Stimulated activated CD8-positive, alpha-beta memory T cell treated with anti-CD3 and anti-CD28 coated beads, Interleukin-2, amount 100 ng/mL, for 1 hour (primary cell): Measurements from ENCODE around the gene BPIFA3.

Experiments used
- DNase-seq, 2 donors: peaks; one replicate each; pipeline ENCODE4 v3.0.0-alpha.2; 2020; ENCODE audit warnings: low read depth in 2 of 2

BPIFA3 gene

DNA sequence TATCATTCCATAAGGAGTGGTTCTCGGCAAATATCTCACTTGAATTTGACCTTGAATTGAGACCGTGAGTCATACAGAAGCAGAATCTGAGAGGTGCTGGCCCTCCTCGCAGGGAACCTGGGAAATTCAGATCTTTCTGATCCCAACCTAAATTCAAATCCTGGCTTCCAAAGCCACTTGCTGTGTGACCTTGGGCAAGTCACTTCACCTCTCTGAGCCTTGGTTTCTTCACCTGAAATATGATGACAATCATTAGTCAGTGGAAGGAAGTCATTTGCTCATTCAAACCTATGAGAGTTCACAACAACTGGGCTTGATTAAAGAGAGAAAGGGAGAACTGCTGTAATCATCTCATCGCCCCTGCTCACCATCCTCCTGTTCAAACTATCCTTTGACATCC, 7.2 kb downstream of the BPIFA3 start:
- DNase-seq: no peak

DNA sequence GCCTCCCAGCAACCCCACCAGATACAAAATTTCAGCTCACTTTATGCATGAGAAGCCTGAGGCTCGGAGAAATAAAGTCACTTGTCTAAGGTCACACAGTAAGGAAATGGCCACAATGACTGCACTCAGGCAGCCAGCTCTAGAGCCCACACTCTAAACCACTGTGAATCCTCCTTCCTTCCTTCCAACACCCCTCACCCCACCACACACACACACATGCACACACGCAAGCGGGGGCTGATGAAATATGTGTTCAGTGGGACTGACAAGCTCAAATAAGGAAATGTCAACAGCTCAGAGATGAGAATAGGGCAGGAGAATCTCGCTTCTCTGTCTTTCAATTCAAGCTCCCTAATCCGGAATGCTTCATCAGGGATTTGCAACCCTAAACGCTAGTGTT, 12.7 kb downstream of the BPIFA3 start:
- DNase-seq: no peak

DNA sequence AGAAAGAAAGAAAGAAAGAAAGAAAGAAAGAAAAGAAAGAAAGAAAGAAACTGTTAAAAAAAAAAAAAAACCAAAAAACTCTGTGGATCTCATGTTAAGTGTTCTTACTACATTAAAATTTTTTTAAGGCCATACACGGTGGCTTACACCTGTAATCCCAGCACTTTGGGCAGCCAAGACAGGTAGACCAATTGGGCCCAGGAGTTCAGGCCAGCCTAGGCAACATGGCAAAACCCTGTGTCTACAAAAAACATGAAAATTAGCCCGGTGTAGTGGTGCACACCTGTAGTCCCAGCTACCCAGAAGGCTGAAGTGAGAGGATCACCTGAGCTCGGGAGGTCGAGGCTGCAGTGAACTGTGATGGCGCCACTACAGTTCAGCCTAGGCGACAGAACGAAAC, 14.1 kb downstream of the BPIFA3 start:
- DNase-seq: no peak

DNA sequence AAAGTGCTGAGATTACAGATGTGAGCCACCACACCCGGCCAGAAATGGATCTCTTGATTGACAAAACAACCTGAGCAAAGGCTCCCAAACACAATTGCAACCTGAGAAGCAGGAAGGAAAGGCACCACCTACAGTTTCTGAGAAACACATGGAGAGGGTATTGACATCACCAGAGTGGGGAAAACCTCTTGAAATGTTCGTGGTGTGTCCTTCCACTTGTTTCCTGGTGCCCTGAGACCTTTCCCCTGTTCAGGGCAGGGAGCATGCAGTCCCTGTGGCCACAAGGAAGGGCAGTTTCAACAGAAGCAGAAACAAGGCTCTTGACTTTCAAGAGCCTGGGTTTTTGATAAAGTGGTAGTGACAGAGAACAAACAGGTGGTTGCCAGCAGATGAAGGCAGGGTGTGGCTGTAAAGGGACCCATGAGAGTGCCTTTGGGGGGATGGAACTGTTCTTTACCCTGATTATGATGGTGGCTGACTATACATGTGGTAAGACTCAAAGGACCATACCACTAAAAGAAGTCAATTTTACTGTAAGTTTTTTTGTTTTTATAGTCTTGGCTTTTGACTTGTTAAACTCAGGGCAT, 15.4 kb downstream of the BPIFA3 start:
- DNase-seq: no peak

DNA sequence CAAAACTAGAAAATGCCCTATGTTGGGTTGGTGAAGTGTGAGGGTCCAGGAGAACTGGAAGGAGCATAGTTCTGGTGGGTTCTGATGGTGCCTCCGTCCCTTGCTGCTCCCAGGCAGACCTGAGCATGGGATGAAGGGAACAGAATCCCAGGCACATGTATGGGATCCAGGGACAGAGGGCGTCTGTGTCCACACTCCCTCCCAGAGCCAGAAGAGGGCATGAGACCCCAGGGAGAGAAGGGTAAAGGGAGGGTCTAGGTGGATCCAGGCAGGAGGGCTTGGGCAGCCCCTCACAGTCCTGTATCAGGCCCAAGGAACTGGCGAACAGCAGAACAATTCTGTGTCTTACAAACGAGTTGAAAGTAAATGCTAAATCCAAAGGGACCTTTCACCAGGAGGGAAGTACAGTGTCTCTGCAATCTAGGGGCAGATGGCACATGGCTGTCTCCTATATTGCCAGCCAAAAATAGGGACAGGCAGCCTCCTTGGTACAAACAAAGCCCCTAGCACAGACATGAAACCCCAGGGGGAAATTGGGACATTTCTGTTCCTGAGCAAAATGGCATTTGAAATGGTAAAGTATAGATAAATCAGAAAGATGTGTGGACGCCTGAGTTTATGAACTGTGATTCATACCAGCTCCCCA, 16.1 kb downstream of the BPIFA3 start:
- no peak for DNase-seq

DNA sequence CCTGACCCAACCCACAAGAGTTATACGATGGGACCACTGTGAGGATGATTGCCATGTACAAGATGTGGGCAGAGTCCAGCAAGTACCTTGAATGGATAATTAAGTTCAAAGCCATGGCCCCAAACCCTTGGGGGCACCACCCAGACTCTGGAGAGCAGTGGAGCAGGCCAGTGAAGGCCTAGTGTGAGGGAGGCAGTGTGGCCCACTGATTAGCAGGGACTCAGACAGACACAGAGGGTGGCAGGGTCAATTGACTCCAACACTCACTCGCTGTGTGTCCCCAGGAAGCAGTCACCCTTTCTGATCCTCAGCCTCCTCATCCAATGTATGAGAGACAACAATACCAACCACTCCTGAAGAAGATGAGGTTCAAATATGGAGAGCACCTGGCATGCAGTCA, 16.9 kb downstream of the BPIFA3 start:
- DNase-seq: no peak

DNA sequence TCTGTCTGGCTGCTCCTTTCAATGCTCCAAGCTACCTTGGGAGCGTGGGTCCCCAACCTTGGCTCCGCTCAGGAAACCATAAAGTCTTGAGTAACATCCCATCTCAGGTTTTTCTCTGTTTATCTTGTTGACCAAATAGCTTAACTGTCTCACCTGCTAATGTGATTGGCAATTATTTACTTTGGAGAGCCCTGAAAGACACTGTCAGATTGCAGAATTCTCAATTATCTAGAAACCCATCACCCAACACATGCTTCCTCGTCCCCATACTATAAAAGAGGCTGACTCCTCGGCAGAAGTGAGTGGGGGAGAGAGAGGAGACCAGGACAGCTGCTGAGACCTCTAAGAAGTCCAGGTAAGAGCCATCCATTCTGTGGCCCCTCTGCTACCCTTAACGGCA, 18.5 kb downstream of the BPIFA3 start, which contains the start of gene BPIFA1:
BPIFA1 (plus strand) TSS at position 301 of the 400 bp plus-strand sequence. CDS start 1,716 bp downstream, outside the sequence.
- DNase-seq: no peak

DNA sequence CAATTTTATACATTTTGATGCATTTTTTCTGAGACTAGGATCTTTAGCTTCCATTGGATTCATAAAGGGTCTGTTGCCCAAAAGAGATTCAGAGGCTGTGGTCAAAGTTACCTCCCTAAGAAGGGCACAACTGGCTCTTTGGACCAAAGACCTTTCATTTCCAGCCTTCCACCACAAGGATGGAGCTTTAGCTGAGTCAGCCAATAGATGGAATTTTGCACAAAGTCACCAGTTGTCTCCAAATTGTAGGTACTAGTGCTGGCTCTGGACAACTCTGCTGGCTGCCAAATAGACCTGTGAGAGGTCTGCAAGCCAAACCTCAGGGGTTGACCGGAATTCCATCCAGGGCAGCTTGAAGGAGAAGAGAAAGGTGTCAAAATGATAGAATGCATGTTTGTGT, 19.2 kb downstream of the BPIFA3 start:
- no peak for DNase-seq

DNA sequence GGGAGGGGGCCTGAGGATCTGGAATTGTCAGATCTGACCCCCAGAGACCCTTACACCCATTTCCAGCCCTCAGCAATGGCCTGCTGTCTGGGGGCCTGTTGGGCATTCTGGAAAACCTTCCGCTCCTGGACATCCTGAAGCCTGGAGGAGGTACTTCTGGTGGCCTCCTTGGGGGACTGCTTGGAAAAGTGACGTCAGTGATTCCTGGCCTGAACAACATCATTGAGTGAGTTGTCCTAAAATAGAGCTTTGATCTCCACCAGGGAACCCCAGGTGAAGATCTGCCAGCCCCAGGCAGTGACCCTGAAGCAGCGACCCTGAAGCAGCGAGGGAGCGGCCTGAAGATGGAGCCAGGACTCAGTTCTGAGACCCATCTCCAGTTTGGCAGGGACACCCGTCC, 20.8 kb downstream of the BPIFA3 start:
- DNase-seq: no peak

DNA sequence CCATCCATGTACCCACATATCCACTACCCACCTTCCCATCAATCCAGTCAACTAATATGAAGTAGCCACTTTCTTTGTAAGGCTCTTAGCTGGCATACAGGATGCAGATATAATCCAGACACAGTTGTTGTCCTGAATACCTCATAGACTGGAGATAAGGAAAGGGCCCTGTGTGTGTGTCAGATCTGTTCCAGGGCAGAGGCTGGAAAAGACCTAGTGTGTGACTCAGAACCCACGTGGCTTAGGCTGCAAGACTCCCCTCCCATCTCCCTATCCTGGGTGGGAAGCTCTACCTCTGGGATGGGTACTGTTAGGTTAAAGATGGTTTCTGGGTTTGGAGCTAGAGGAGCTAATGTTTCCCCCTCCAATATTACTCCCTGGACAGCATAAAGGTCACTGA, 22.3 kb downstream of the BPIFA3 start:
- DNase-seq: no peak

DNA sequence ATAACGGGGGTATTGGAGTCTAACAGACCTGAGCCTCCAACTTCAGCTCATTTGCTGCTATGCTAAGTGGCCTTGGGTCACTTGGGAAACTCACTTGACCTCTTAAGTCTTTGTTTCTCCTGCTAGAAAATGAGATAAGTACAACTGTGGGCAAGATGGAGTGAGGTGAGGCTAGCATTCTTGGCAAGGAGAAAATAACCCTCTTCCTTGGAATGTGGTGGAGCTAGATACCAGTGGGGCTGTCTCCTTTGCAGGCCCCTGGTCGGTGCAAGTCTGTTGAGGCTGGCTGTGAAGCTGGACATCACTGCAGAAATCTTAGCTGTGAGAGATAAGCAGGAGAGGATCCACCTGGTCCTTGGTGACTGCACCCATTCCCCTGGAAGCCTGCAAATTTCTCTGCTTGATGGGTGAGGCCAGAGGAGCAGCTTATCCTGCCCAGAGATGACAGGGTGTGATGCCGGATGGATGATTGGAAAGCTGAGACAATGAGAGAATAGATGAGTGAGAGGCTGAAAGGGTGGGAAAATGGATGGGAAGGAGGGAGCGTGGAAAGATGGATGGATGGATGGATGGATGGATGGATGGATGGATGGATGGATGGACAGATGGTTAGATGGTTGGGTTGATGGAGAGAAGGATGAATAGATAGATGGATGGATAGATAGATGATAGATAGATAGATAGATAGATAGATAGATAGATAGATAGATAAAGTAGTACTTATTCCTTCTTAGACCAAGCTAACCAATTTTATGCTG, 23.0 kb downstream of the BPIFA3 start:
- DNase-seq: no peak

DNA sequence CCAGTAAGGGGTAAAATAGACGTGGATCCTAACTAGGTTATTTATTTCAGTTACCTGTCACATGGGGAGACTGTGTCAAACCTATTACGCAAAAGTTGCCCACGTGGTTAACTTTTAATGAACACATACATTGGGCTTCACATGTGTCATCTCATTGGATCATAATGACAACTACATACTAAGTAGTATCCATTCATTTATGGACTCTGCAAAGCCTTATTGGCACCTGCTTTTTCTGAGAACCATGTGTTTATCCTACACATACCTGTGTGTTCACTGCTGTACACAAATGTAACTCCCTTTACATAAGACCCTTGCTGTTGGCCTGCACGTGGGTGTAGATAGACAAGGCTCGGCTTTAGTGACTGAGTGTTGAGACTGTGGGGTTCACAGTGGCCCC, 23.8 kb downstream of the BPIFA3 start:
- no peak for DNase-seq

DNA sequence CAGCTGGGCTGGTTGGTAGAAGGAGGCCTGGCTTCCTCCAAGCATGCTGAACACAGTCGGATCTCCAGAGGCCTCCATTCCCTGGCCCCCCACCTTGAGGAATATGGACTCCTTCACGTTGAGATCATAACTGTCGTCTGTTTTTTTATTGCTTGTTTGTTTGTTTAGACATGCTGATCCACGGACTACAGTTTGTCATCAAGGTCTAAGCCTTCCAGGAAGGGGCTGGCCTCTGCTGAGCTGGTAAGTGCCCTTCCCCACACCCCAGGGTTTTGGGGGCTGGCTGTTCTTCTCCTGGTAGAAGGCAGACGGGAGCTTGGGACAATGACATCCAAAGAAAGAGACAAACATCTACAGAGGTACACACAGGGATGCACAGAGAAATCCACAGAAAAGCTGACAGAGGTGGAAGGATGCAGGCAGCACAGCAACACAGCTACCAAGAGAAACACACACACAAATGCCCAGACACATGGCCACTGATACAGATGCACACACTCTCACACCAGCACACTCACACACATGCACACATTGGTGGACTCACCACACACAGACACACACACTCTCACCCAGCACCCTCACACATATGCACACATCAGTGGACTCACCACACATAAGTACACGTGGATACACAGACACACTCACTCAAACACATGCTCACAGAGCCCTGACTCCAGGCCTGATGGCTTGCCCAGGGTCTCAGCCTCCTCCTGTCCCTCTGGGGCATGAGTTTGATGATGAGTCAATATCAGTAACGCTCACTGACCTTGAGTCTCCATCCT, 25.4 kb downstream of the BPIFA3 start:
- no peak for DNase-seq

DNA sequence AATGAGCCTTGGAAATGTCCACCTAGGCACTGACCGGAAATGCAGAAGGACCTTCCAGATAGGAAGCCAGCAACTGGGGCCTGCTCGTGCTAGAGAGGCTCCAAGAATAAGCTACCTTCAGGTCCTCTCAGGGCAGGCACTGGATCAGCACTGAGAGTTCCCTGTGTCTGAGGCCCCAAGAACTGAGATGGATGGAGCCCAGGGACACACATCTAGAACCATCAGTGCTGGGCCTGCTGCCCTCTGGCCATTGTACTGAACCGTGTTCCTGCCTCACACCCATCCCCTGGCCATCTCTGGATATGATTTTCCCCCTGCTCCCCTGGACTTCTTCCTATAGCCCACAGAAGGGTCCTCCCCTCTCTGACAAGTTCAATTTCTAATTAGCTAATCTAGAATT, 28.9 kb downstream of the BPIFA3 start:
- no peak for DNase-seq

DNA sequence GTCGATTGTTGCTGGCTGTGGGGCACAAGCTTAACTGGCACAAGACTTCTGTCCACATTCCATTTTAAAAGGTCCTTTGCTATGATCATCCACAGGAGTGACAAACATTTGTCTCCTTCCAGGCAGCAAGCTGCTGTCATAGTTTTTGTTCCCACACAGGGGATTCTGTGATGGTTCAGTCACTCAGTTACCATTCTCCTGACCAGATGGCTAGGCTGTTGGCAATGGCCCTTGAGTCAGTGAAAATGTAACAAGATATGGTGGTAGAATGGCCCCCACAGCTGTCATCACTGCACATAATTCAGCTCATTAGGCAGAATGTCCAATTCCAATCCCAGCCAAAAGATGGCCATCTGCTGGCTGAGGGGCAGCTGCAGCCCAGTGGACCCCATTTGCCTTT, 32.3 kb downstream of the BPIFA3 start:
- no peak for DNase-seq

DNA sequence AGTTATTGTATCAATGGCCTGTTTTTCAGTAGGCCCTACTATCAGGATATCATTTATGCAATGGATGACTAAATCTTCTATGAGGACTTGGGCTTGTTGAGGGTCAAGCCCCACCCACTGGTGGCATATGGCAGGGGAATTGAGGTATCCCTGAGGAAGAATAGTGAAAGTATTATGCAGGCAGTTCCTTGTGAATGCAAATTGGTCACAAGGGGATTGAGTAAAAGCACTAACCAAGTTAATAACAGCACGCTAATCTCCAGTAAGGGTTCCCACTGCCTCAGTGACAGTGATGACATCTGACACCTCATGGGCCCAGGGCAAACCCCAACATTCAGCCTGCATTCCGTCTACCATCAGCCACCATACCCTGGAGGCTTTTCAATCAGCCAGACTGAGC, 33.5 kb downstream of the BPIFA3 start:
- DNase-seq: no peak

DNA sequence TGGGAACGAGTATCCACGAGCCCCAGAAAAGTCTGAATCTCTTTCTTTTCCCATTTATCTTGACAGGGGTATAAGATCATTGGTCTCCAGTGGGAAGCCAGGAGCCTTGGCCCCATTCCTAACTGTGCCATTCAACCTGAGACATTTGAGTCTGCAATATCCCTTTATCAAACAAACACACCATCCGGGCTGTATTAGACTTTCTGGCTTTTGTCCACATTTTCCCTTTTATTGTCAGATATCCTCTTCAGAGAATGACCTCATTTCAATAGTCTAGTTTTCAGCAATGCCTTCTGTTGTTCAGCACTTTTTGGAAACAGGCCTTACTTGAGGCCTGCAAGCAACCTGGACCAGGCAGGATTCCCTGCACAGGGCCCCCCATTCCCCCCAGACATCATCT, 34.3 kb downstream of the BPIFA3 start:
- no peak for DNase-seq

DNA sequence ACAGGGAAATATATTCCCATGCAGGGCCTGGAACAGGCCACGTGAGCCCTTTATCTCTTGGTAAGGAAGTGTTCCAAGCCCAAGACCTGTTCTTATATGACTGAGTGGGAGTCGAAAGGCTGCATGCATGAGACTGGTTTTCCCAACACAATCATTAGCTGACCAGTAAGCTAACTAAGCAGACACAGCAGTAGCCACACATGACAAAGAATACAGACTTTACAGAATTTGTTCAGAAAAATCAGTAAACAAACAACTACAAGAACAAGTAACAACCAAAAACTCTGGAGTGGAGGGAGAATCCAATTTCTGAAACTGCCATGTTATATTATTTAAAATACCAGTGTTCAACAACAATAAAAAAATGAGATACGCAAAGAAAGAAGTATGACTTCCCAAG, 35.3 kb downstream of the BPIFA3 start:
- DNase-seq: no peak

DNA sequence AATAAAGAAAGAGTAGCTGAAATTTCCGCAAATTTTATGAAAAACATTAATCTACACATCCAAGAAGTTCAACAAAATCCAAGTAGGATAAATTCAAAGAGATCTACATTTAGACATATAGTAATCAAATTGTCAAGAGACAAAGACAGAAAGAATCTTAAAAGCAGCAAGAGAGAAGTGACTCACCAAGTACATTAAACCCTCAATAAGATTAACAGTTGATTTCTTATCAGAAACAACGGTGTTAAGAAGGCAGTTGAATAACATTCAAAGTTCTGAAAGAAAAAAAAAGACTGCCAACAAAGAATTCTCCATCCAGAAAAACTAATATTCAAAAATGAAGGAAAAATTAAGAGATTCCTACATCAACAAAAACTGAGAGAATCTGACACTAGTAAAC, 37.9 kb downstream of the BPIFA3 start:
- DNase-seq: no peak

DNA sequence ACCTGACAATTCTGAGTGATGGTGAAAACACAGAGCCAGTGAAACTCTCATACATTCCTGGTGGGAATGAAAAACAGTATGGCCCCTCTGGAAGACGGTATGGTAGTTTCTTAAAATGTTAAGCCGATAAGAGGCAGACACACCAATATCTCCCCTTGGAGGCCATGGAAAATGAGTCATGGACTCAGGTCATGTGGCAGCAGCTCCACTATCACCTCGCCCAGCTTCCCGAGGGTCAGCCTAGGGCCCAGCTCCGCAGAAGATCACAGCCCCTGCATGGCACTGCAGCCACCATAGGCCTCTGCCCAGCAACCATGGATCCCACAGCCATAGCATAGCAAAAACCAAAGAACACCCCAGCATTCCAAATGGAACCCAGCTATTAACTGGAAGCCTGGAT, 40.1 kb downstream of the BPIFA3 start:
- no peak for DNase-seq

DNA sequence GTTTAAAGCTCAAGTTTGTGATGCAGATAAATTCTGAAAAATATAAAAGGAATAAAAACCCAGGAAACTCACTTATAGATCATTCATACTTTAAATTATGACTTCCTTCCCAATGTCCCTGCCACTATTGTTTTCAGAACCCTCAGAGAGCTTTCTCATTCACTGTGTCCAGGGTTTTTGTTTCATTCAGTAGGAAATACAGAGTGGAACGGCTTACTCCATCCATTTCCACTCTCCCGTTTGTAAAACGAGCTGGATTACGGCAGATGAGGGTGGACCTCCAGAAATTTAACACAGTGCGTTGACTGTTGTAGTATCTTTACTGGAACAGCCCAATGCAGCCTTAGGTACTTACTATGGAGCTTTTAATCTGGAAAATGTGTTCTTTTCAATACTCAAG, 42.2 kb downstream of the BPIFA3 start:
- DNase-seq: no peak

DNA sequence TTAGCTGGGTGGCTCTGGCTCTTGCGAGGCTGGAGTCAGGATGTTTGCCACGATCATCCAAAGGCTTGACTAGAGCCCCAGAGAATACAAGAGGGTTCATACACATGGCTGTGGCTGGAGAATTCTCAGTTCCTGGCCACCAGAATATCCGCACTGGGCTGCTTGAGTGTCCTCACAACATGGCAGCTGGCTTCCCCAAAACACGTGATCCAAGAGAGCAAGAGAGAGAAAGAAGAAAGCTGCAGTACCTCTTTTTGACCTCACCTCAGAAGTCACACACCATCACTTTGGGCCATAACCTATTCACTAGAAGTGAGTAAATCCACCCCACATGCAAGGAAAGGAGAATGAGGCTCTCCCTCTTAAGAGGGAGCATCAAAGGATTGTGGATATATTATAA, 44.3 kb downstream of the BPIFA3 start:
- DNase-seq: no peak

DNA sequence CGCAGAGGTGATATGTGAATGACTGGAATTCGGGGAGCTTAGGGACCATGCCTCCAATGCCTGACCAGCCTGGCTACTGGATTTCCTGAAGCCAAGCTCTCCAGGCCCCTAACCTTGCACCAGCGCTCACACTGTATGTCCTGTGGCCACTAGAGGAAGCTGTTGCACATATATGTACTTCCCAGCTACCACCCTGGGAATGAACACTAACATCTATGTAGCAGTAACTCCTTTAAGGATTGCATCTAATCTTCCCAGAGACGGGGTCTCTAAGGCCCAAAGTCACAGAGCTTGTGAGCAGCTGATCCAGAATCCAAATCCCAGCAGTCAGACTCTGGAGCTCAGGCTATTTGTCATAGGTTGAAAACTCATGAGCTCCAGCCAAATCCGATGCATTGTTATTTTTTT, 45.5 kb downstream of the BPIFA3 start:
- DNase-seq: no peak
